Fibroblast of skin of right biceps (primary cell): ENCODE measurements around the gene ARHGAP26.

ENCODE experiments used
- DNase-seq: peaks from one replicate; pipeline ENCODE4 v3.0.0-alpha.2; 2013

The ARHGAP26 gene

GRCh38 chr5:143265995-143266394 lies 495.8 kb downstream of the ARHGAP26 start:
- DNase-seq = no peak

GRCh38 chr5:143267186-143267585 lies 497.0 kb downstream of the ARHGAP26 start:
- no peak for DNase-seq

GRCh38 chr5:143268388-143268787 lies 498.2 kb downstream of the ARHGAP26 start:
- no peak for DNase-seq

- DNase-seq = no peak
Measured at GRCh38 chr5:143271431-143271830, 501.3 kb downstream of the ARHGAP26 start.

- no peak for DNase-seq
Measured at GRCh38 chr5:143274952-143275351, 504.8 kb downstream of the ARHGAP26 start.

- no peak for DNase-seq
Measured at GRCh38 chr5:143275512-143276363, 505.6 kb downstream of the ARHGAP26 start.

GRCh38 chr5:143277536-143277935 lies 507.4 kb downstream of the ARHGAP26 start:
- no peak for DNase-seq
